A549 (cell line): ENCODE measurements around the gene PALLD. TPM values are rescaled to one million over a fixed set of nuclear protein-coding genes. Genes with fewer than 3 reads are reported as not detected.

Experiments
- ATAC-seq, 2 experiments: fragments of 200-7000 bp in 1 of 2; fragments of >200 bp in 1 of 2; cut with Nextera tagmentation in 1 of 2; cut with Tn5 transposase in 1 of 2; 3 replicates each; pipeline versions ENCODE4 v1.8.0 to v1.9.1; 2018 to 2020; ENCODE audit warnings: mild to moderate bottlenecking in 1 of 2, moderate library complexity in 1 of 2
- CTCF ChIA-PET: fragments of 300-600 bp; sonication (Branson Sonifier 250); formaldehyde crosslinking; extraction: SDS; loops from one replicate; lab custom pipeline; 2021; ENCODE audit warnings: antibody characterized with exemption, inconsistent platforms; lab: Yijun Ruan, JAX
- POLR2A ChIA-PET: fragments of 350-600 bp; formaldehyde crosslinking; extraction: SDS; loops from one replicate; lab custom pipeline; 2021; ENCODE audit warnings: antibody characterized with exemption, inconsistent platforms; lab: Yijun Ruan, JAX
- DNase-seq, 2 experiments: peaks; one replicate each; pipeline versions ENCODE4 v3.0.0 to v3.0.0-alpha.2; 2011 to 2016; ENCODE audit warnings: low read depth in 1 of 2, low spot score in 1 of 2
- FAIRE-seq: peaks from 2 replicates; lab custom pipeline; 2011; peaks lifted over from hg19 to GRCh38; lab: Jason Lieb, UNC
- H3K27ac ChIP-seq, 2 experiments: fragments of >200 bp; sonication (Bioruptor Twin); formaldehyde crosslinking; 3 replicates each; pipeline ENCODE4 v1.5.1; 2016 to 2017
- H3K4me1 ChIP-seq: fragments of >200 bp; sonication (Bioruptor Twin); formaldehyde crosslinking; 3 replicates; pipeline ENCODE4 v1.6.1; 2016
- H3K4me2 ChIP-seq: fragments of >200 bp; sonication (Bioruptor Twin); formaldehyde crosslinking; 3 replicates; pipeline ENCODE4 v1.6.1; 2016
- H3K4me3 ChIP-seq: fragments of >200 bp; sonication (Bioruptor Twin); formaldehyde crosslinking; 3 replicates; pipeline ENCODE4 v1.5.1; 2016
- H3K9me3 ChIP-seq: fragments of >200 bp; sonication (Bioruptor Twin); formaldehyde crosslinking; 3 replicates; pipeline ENCODE4 v1.6.1; 2016
- CEBPB ChIP-seq, 2 experiments: fragments of >200 bp in 1 of 2; sonication (Bioruptor Twin) in 1 of 2; formaldehyde crosslinking in 1 of 2; IDR thresholded peaks; 2 replicates each; pipeline ENCODE4 v1.6.1; 2012 to 2016
- E2F6 ChIP-seq: IDR thresholded peaks from 2 replicates; pipeline ENCODE4 v1.6.1; 2012; ENCODE audit warnings: low read depth, borderline replicate concordance
- EP300 ChIP-seq, 2 experiments: fragments of >200 bp; sonication (Bioruptor Twin); formaldehyde crosslinking; IDR thresholded peaks; 2 replicates in 1 of 2; 3 replicates in 1 of 2; pipeline ENCODE4 v1.6.1; 2016 to 2017
- FOSL2 ChIP-seq, 2 experiments: fragments of 450-650 bp in 1 of 2; fragments of >200 bp in 1 of 2; sonication (Bioruptor Twin) in 1 of 2; formaldehyde crosslinking; IDR thresholded peaks; 2 replicates each; pipeline versions ENCODE4 v1.5.0 to v1.6.1; 2016 to 2020; ENCODE audit warnings: mild to moderate bottlenecking in 1 of 2, moderate library complexity in 1 of 2
- GATA3 ChIP-seq: IDR thresholded peaks from 2 replicates; pipeline ENCODE4 v1.6.1; 2012; ENCODE audit warnings: borderline replicate concordance
- HOXA7 ChIP-seq: fragments of 250-450 bp; sonication (Bioruptor Pico); IDR thresholded peaks from 2 replicates; pipeline ENCODE4 v1.5.0; 2020; ENCODE audit warnings: mild to moderate bottlenecking, moderate library complexity
- JUN ChIP-seq, 2 experiments: fragments of >200 bp; sonication (Bioruptor Twin); formaldehyde crosslinking; IDR thresholded peaks; 2 replicates in 1 of 2; 3 replicates in 1 of 2; pipeline ENCODE4 v1.6.1; 2016 to 2017
- JUNB ChIP-seq: fragments of >200 bp; sonication (Bioruptor Twin); formaldehyde crosslinking; IDR thresholded peaks from 2 replicates; pipeline ENCODE4 v1.6.1; 2016
- KDM5A ChIP-seq: fragments of 200-600 bp; sonication (generic); IDR thresholded peaks from 2 replicates; pipeline ENCODE4 v1.6.1; 2016; ENCODE audit warnings: antibody characterized with exemption, mild to moderate bottlenecking
- MYC ChIP-seq: IDR thresholded peaks from 2 replicates; pipeline ENCODE4 v1.6.1; 2012; ENCODE audit warnings: mild to moderate bottlenecking, inconsistent platforms, low read length, improper control_type of control experiment, borderline replicate concordance
- RAD21 ChIP-seq, 2 experiments: fragments of >200 bp in 1 of 2; sonication (Bioruptor Twin) in 1 of 2; formaldehyde crosslinking in 1 of 2; IDR thresholded peaks in 1 of 2; conservative IDR thresholded peaks in 1 of 2; 2 replicates in 1 of 2; 3 replicates in 1 of 2; pipeline ENCODE4 v1.6.1; 2012 to 2018; ENCODE audit warnings: inconsistent platforms in 1 of 2
- RFX5 ChIP-seq: fragments of 450-650 bp; IDR thresholded peaks from 2 replicates; pipeline ENCODE4 v1.7.1; 2014; ENCODE audit warnings: antibody characterized with exemption, mild to moderate bottlenecking, moderate library complexity
- SMC3 ChIP-seq: fragments of >200 bp; sonication (Bioruptor Twin); formaldehyde crosslinking; IDR thresholded peaks from 3 replicates; pipeline ENCODE4 v1.6.1; 2018; ENCODE audit warnings: inconsistent platforms
- TFCP2L1 ChIP-seq: fragments of 250-450 bp; sonication (Bioruptor Pico); IDR thresholded peaks from 2 replicates; pipeline ENCODE4 v1.5.0; 2021; ENCODE audit warnings: mild to moderate bottlenecking
- WGBS: methylation state at CpG from one replicate; pipeline ENCODE4 v1.1.6; 2017; ENCODE audit errors: missing lambda C conversion rate; 5-methylcytosine and 5-hydroxymethylcytosine counted together
- polyA plus RNA-seq, 4 experiments: library from polyadenylated mRNA; depleted of rRNA in 3 of 4; stranded (reverse); fragments of >200 nt; fragmentation: RNase III in 1 of 4; extraction: RNeasy Plus Mini Kit Qiagen cat#74134 plus additional on column Dnase treatment in 1 of 4; gene quantifications; 2 replicates in 3 of 4; 3 replicates in 1 of 4; pipeline ENCODE4 v1.2.3, GENCODE V29; 2011 to 2017
- TF ChIP-seq, protein P1 (sequence below): fragments of >200 bp; sonication (Bioruptor Twin); formaldehyde crosslinking; IDR thresholded peaks from 3 replicates; pipeline ENCODE4 v1.6.1; 2016
- TF ChIP-seq, protein P2 (sequence below): IDR thresholded peaks from 2 replicates; pipeline ENCODE4 v1.6.1; 2012
- TF ChIP-seq, protein P3 (sequence below): fragments of 150-350 bp; IDR thresholded peaks from 2 replicates; pipeline ENCODE4 v1.6.1; 2014; ENCODE audit warnings: low read depth, mild to moderate bottlenecking, low read length
- TF ChIP-seq, protein P4 (sequence below): fragments of 250-450 bp; sonication (Bioruptor Pico); IDR thresholded peaks from 2 replicates; pipeline ENCODE4 v1.5.0; 2020; ENCODE audit warnings: low read depth, mild to moderate bottlenecking, moderate library complexity
- TF ChIP-seq, protein P5 (sequence below): IDR thresholded peaks from 2 replicates; pipeline ENCODE4 v1.6.1; 2012

Gene PALLD
- polyA plus RNA-seq, 2 of the 4 experiments (the other 2 are of a cell fraction) = 88.8 to 113 TPM

GRCh38 chr4:168787334-168787733 is 290.5 kb downstream of the PALLD start (continued):
- TF ChIP-seq E2F6 = no peak
- no peak for TF ChIP-seq TFCP2L1 (CRISPR knock-in tag)
- TF ChIP-seq HOXA7 = no peak
- no peak for TF ChIP-seq FOSL2 (IDR thresholded peaks at IDR 0.05)
- no peak for TF ChIP-seq FOSL2 (CRISPR knock-in tag; IDR thresholded peaks at IDR 0.05)
- TF ChIP-seq KDM5A = no peak
- TF ChIP-seq MYC = no peak
- TF ChIP-seq, protein P1, sequence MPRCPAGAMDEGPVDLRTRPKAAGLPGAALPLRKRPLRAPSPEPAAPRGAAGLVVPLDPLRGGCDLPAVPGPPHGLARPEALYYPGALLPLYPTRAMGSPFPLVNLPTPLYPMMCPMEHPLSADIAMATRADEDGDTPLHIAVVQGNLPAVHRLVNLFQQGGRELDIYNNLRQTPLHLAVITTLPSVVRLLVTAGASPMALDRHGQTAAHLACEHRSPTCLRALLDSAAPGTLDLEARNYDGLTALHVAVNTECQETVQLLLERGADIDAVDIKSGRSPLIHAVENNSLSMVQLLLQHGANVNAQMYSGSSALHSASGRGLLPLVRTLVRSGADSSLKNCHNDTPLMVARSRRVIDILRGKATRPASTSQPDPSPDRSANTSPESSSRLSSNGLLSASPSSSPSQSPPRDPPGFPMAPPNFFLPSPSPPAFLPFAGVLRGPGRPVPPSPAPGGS = no peak
- TF ChIP-seq, all 56 proteins: peak for 0

- ChIA-PET POLR2A (no interaction called here), CTCF (no interaction called here)
- peak in 1 of 2 experiments; percentile 85 for DNase-seq
- Histone ChIP-seq H3K4me2 (peak overlapping the region; percentile 97), H3K4me1 (peaks cover 52% of the 10 kb centered on the region), H3K4me3 (peak overlapping the region; percentile 28; the same call in 2 of the 3 replicates), H3K9me3 (no peaks in the 10 kb centered on the region), H3K27ac (peak overlapping the region; percentile 80 to 84)
- TF ChIP-seq, protein P2, sequence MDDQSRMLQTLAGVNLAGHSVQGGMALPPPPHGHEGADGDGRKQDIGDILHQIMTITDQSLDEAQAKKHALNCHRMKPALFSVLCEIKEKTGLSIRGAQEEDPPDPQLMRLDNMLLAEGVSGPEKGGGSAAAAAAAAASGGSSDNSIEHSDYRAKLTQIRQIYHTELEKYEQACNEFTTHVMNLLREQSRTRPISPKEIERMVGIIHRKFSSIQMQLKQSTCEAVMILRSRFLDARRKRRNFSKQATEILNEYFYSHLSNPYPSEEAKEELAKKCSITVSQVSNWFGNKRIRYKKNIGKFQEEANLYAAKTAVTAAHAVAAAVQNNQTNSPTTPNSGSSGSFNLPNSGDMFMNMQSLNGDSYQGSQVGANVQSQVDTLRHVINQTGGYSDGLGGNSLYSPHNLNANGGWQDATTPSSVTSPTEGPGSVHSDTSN = peak; percentile 25; the same call in 1 of the 2 replicates
- TF ChIP-seq EP300 (IDR thresholded peaks at IDR 0.05) = peak; percentile 37 to 81; a peak in 3 of 5 replicates
- TF ChIP-seq, protein P3, sequence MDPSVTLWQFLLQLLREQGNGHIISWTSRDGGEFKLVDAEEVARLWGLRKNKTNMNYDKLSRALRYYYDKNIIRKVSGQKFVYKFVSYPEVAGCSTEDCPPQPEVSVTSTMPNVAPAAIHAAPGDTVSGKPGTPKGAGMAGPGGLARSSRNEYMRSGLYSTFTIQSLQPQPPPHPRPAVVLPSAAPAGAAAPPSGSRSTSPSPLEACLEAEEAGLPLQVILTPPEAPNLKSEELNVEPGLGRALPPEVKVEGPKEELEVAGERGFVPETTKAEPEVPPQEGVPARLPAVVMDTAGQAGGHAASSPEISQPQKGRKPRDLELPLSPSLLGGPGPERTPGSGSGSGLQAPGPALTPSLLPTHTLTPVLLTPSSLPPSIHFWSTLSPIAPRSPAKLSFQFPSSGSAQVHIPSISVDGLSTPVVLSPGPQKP = no peak
- TF ChIP-seq FOSL2 (IDR thresholded peaks at IDR 0.05) = no peak
- peak; percentile 24; the same call in 1 of the 2 replicates for TF ChIP-seq FOSL2 (CRISPR knock-in tag; IDR thresholded peaks at IDR 0.05)
- TF ChIP-seq, protein P4, sequence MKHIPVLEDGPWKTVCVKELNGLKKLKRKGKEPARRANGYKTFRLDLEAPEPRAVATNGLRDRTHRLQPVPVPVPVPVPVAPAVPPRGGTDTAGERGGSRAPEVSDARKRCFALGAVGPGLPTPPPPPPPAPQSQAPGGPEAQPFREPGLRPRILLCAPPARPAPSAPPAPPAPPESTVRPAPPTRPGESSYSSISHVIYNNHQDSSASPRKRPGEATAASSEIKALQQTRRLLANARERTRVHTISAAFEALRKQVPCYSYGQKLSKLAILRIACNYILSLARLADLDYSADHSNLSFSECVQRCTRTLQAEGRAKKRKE (CRISPR knock-in tag) = no peak
- peak; percentile 29 to 78; a peak in 1 of 4 replicates for TF ChIP-seq CEBPB (IDR thresholded peaks at IDR 0.05)
- TF ChIP-seq RAD21 (conservative IDR thresholded peaks at IDR 0.05 in 1 of 2, IDR thresholded peaks at IDR 0.05 in 1 of 2) = peak in 1 of 2 experiments; percentile 16; a peak in 1 of 5 replicates
- TF ChIP-seq, protein P5, sequence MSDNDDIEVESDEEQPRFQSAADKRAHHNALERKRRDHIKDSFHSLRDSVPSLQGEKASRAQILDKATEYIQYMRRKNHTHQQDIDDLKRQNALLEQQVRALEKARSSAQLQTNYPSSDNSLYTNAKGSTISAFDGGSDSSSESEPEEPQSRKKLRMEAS = peak; percentile 17; the same call in 1 of the 2 replicates
- TF ChIP-seq GATA3 = peak; percentile 86; the same call in 1 of the 2 replicates
- TF ChIP-seq JUNB = peak; percentile 40; the same call in 1 of the 2 replicates
- TF ChIP-seq, protein P1 = 0 out of 3 replicates have a peak, but pooled peaks have one; percentile 37
- TF ChIP-seq SMC3 = 0 out of 3 replicates have a peak, but pooled peaks have one; percentile 12
- no peak for TF ChIP-seq RFX5
- TF ChIP-seq JUN (IDR thresholded peaks at IDR 0.05) = peak; percentile 41 to 50; a peak in 2 of 5 replicates
- FAIRE-seq = no peak
- ATAC-seq = peak; percentile 39 to 83; a peak in 4 of 6 replicates
- WGBS = 23% methylated on average over 10 of the region's 10 CpGs
Observed at GRCh38 chr4:168787801-168788595, 291.1 kb downstream of the PALLD start.
